NCI-H748 treated with DMSO at 0.1 percent for 48 hours (cell line): ENCODE data around the gene LRBA.

Source experiments
- DNase-seq: peaks from one replicate; lab custom pipeline; 2025; lab: John Stamatoyannopoulos, UW

The LRBA gene

GRCh38 chr4:150874338-150875226 lies 140.5 kb downstream of the LRBA start:
- DNase-seq = no peak

GRCh38 chr4:150867148-150867547 lies 147.9 kb downstream of the LRBA start:
- peak; percentile 57 for DNase-seq

GRCh38 chr4:150863456-150863855 lies 151.6 kb downstream of the LRBA start:
- no peak for DNase-seq

- no peak for DNase-seq
Measured at GRCh38 chr4:150862829-150863228, 152.3 kb downstream of the LRBA start.

GRCh38 chr4:150859453-150859852 lies 155.6 kb downstream of the LRBA start:
- DNase-seq = no peak

GRCh38 chr4:150855981-150856510 lies 159.0 kb downstream of the LRBA start:
- no peak for DNase-seq

GRCh38 chr4:150854600-150854999 lies 160.5 kb downstream of the LRBA start:
- no peak for DNase-seq

GRCh38 chr4:150853882-150854281 lies 161.2 kb downstream of the LRBA start:
- DNase-seq = no peak

- DNase-seq = no peak
Measured at GRCh38 chr4:150852216-150852615, 162.9 kb downstream of the LRBA start.

- no peak for DNase-seq
Measured at GRCh38 chr4:150849016-150849415, 166.1 kb downstream of the LRBA start.

GRCh38 chr4:150828159-150828558 lies 186.9 kb downstream of the LRBA start:
- DNase-seq = no peak

GRCh38 chr4:150827226-150827625 lies 187.9 kb downstream of the LRBA start:
- DNase-seq = no peak

GRCh38 chr4:150826306-150826705 lies 188.8 kb downstream of the LRBA start:
- DNase-seq = no peak

GRCh38 chr4:150822407-150822806 lies 192.7 kb downstream of the LRBA start:
- no peak for DNase-seq

GRCh38 chr4:150821641-150822040 lies 193.4 kb downstream of the LRBA start:
- DNase-seq = no peak

- DNase-seq = no peak
Measured at GRCh38 chr4:150820409-150820808, 194.7 kb downstream of the LRBA start.

- no peak for DNase-seq
Measured at GRCh38 chr4:150818661-150819060, 196.4 kb downstream of the LRBA start.

- DNase-seq = peak; percentile 29
Measured at GRCh38 chr4:150817804-150818528, 197.1 kb downstream of the LRBA start.

GRCh38 chr4:150817017-150817416 lies 198.1 kb downstream of the LRBA start:
- DNase-seq = no peak

- no peak for DNase-seq
Measured at GRCh38 chr4:150816491-150816890, 198.6 kb downstream of the LRBA start.

GRCh38 chr4:150814873-150815272 lies 200.2 kb downstream of the LRBA start:
- DNase-seq = no peak

GRCh38 chr4:150805183-150806025 lies 209.7 kb downstream of the LRBA start:
- no peak for DNase-seq
